OCI-LY3 (cell line): ENCODE results near the gene FAM111A.
A peak's percentile ranks its signal among the peaks of the same experiment; 100 is the strongest.

Experiments
- H2AFZ ChIP-seq: fragments of 200-600, 300-600 bp; shearing (Covaris generic); 2 replicates; pipeline ENCODE4 v1.6.0; 2014; ENCODE audit warnings: antibody characterized with exemption, low read depth, low read length
- H3K27ac ChIP-seq: fragments of 200-600, 300-600 bp; sonication (generic); 2 replicates; pipeline ENCODE4 v1.5.1; 2014; ENCODE audit warnings: mild to moderate bottlenecking, low read length, moderate library complexity, mixed read lengths
- H3K27me3 ChIP-seq: fragments of 200-600, 300-600 bp; sonication (generic); 2 replicates; pipeline ENCODE4 v1.6.1; 2014; ENCODE audit warnings: low read depth, low read length, mixed read lengths
- H3K36me3 ChIP-seq: fragments of 200-600, 300-600 bp; sonication (generic); replicated peaks from 2 replicates; pipeline ENCODE3; 2014; ENCODE audit warnings: low read depth, low read length, mixed read lengths
- H3K4me1 ChIP-seq: fragments of 300-600, 200-600 bp; sonication (generic); 2 replicates; pipeline ENCODE4 v1.6.1; 2014; ENCODE audit warnings: low read length, mixed read lengths
- H3K4me2 ChIP-seq: fragments of 200-600, 300-600 bp; sonication (generic); 2 replicates; pipeline ENCODE4 v1.6.1; 2014; ENCODE audit warnings: low read length, mixed read lengths
- H3K4me3 ChIP-seq: fragments of 300-600, 200-600 bp; sonication (generic); 2 replicates; pipeline ENCODE4 v1.5.1; 2014; ENCODE audit warnings: antibody characterized with exemption, mild to moderate bottlenecking, low read length, moderate library complexity
- H3K79me2 ChIP-seq: fragments of 300-600, 200-600 bp; shearing (Covaris generic); 2 replicates; pipeline ENCODE4 v1.6.1; 2014; ENCODE audit warnings: mild to moderate bottlenecking, low read length, mixed read lengths
- H3K9ac ChIP-seq: fragments of 300-600, 200-600 bp; shearing (Covaris generic); 2 replicates; pipeline ENCODE4 v1.6.0; 2014; ENCODE audit warnings: mild to moderate bottlenecking, low read length, moderate library complexity
- H3K9me3 ChIP-seq: fragments of 200-600, 300-600 bp; shearing (Covaris generic); 2 replicates; pipeline ENCODE4 v1.6.1; 2014; ENCODE audit warnings: low read length, mixed read lengths; ENCODE audit not compliant: insufficient read depth
- H4K20me1 ChIP-seq: fragments of 200-600, 300-600 bp; sonication (generic); 2 replicates; pipeline ENCODE4 v1.6.1; 2016; ENCODE audit warnings: low read length, mixed read lengths; ENCODE audit not compliant: insufficient read depth
- EZH2phosphoT487 ChIP-seq: fragments of 200-600 bp; shearing (Covaris generic); IDR thresholded peaks from 2 replicates; pipeline ENCODE4 v1.6.1; 2018; ENCODE audit warnings: antibody characterized with exemption, mixed run types, low read depth
- TF ChIP-seq, protein P1 (sequence below): fragments of 200-600, 300-600 bp; sonication (generic); IDR thresholded peaks from 2 replicates; pipeline ENCODE4 v1.5.1; 2014; ENCODE audit warnings: antibody characterized with exemption, low read length, low read depth

FAM111A gene

DNA sequence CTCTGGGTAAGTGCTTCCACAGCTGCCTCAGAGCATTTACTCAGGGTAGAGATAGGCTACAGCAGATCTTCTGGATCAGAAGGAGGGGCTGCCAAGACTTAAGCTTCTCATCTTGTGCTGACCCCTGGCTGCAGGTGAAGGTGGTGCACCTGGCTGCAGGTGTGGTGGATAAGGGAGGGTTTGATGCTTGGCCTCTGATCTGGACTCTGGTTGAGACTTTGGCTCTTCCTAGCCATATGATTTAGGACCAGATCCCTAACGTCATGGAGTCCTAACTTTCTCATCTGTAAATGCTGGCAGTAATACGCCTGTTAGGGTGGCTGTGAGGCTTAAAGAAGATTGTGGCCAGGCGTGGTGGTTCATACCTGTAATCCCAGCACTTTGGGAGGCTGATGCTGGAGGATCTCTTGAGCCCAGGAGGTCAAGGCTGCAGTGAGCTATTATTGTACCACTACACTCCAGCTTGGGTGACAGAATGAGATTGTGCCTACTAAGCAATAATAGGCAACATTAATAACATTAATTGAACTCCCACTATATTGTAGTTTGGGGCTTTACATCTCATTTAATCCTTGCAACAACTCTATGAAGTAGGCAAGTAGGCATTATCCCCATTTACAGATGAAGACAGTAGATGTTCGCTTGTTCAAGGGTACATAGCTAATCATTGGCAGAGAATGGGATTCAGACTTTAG is 39.9 kb downstream of the FAM111A start:
- Histone ChIP-seq H3K36me3 (peaks cover 32% of the 10 kb centered on the region), H3K4me3 (no peak overlapping the region), H3K4me2 (no peak overlapping the region), H4K20me1 (no peaks in the 10 kb centered on the region), H2AFZ (no peak overlapping the region), H3K27ac (no peak overlapping the region), H3K4me1 (no peaks in the 10 kb centered on the region), H3K9me3 (peaks cover 16% of the 10 kb centered on the region), H3K9ac (no peak overlapping the region), H3K79me2 (no peaks in the 10 kb centered on the region), H3K27me3 (no peaks in the 10 kb centered on the region)
- TF ChIP-seq EZH2phosphoT487 = no peak
- TF ChIP-seq, protein P1, sequence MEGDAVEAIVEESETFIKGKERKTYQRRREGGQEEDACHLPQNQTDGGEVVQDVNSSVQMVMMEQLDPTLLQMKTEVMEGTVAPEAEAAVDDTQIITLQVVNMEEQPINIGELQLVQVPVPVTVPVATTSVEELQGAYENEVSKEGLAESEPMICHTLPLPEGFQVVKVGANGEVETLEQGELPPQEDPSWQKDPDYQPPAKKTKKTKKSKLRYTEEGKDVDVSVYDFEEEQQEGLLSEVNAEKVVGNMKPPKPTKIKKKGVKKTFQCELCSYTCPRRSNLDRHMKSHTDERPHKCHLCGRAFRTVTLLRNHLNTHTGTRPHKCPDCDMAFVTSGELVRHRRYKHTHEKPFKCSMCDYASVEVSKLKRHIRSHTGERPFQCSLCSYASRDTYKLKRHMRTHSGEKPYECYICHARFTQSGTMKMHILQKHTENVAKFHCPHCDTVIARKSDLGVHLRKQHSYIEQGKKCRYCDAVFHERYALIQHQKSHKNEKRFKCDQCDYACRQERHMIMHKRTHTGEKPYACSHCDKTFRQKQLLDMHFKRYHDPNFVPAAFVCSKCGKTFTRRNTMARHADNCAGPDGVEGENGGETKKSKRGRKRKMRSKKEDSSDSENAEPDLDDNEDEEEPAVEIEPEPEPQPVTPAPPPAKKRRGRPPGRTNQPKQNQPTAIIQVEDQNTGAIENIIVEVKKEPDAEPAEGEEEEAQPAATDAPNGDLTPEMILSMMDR = peak; percentile 47

DNA sequence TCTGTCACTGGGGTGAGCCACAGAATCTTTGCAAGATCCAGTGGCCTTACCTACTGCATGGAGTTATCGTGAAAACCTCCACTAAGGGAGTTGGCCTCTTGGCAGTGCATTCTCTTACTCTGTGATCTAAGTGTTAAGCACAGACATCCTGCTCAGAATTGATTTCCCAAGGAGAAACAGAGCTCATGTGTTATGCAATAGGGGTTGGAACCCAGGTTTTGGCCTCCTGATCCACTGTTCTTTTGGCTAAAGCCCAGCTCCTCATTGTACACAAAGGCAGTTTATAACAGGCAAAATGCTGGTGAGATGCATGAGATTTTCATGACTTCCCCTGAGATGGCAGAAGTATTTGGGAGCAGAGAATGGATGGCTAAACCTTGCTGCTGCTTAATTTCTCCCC is 41.1 kb downstream of the FAM111A start:
- Histone ChIP-seq H4K20me1 (no peaks in the 10 kb centered on the region), H3K4me1 (no peaks in the 10 kb centered on the region), H3K27ac (no peak overlapping the region), H2AFZ (no peak overlapping the region), H3K4me3 (no peak overlapping the region), H3K4me2 (no peak overlapping the region), H3K36me3 (peaks cover 21% of the 10 kb centered on the region), H3K9ac (no peak overlapping the region), H3K9me3 (peaks cover 13% of the 10 kb centered on the region), H3K27me3 (no peaks in the 10 kb centered on the region), H3K79me2 (no peaks in the 10 kb centered on the region)
- TF ChIP-seq, protein P1 = no peak
- no peak for TF ChIP-seq EZH2phosphoT487

DNA sequence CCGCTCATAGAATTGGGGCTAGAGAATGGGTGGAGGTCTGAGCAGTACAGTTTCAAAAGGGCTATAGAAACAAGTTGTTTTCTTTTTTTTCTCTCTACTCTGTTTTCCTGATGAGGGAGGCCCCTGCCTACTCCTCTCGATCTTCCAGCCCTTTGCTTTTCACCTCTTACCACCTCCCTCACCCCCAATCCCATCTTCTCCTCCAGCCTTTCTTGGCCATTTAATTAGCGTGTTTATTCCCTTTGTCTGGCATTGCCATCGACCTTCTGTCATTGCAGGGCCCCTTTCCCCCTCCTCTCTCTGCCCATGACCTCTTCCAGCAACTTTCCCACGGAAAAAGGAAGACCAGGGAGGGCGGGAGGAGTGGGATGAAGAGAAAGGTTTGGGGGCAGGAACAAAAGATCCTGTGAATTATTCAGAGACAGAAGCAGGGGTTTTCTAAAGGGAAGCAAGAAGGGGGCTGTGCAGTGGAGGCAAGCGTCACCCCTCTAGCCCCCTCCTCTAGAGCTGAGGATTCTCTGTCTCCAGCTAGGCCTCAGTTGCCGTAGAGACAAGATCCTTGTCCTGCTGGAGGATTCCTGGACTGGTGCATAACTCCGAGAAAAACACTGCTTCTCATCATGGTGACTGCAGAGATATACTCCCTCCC is 42.2 kb downstream of the FAM111A start:
- H3K4me1 ChIP-seq = no peaks in the 10 kb centered on the region
- no peak overlapping the region for H2AFZ ChIP-seq
- H3K27me3 ChIP-seq = no peaks in the 10 kb centered on the region
- H3K9ac ChIP-seq = no peak overlapping the region
- TF ChIP-seq EZH2phosphoT487 = no peak
- TF ChIP-seq, protein P1 = no peak
- H3K4me2 ChIP-seq = no peak overlapping the region
- no peak overlapping the region for H3K4me3 ChIP-seq
- H3K36me3 ChIP-seq = peaks cover 16% of the 10 kb centered on the region
- peaks cover 4% of the 10 kb centered on the region for H3K9me3 ChIP-seq
- no peaks in the 10 kb centered on the region for H3K79me2 ChIP-seq
- no peaks in the 10 kb centered on the region for H4K20me1 ChIP-seq
- no peak overlapping the region for H3K27ac ChIP-seq

DNA sequence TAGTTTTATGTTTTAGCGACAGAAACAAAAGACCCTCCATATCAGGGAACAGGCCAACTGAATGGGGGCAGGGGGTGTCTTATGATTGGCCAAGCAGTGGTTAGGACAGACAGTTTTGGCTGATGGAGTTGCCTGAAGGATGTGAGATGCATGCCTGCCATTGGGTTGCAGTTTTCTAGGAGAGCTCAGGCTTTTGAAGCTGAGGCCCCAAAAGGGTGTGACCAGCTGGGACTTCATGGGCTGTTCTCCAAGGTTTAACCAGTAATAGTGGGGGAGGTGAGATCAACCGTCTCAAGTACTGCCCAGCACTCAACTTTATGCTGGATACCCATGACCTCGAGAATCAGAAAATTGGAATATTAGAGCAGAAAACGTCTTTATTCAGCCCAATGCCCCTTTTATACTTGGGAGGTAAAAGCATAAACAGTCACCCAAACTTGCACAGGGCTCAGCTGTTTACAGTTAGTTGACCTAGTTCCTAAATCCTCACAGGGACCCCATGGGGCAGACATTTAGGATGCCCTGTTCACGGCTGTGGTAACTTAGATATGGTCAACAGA is 42.8 kb downstream of the FAM111A start:
- Histone ChIP-seq H3K27ac (no peak overlapping the region), H3K9ac (no peak overlapping the region), H3K27me3 (no peaks in the 10 kb centered on the region), H3K4me3 (no peak overlapping the region), H3K36me3 (peaks cover 11% of the 10 kb centered on the region), H3K4me1 (no peaks in the 10 kb centered on the region), H4K20me1 (no peaks in the 10 kb centered on the region), H3K4me2 (no peak overlapping the region), H3K79me2 (no peaks in the 10 kb centered on the region), H2AFZ (no peak overlapping the region), H3K9me3 (no peaks in the 10 kb centered on the region)
- TF ChIP-seq EZH2phosphoT487 = no peak
- TF ChIP-seq, protein P1 = no peak
